Measurements from ENCODE around the gene KIF9.
"Not testable (repeated sequence)": the region's sequence is repeated elsewhere in the genome, so short reads cannot be mapped to it uniquely, and the experiment has no call there.

KIF9 gene

GRCh38 chr3:47180011-47180410, 102.6 kb downstream of the KIF9 start:
- DNase-seq = not testable (repeated sequence)
